Measurements from ENCODE around the gene SLC6A4.
"Not testable (repeated sequence)": the region's sequence is repeated elsewhere in the genome, so short reads cannot be mapped to it uniquely, and the experiment has no call there.

Gene SLC6A4

GRCh38 chr17:30148376-30148775, 87.1 kb downstream of the SLC6A4 start:
- ChIA-PET CTCF (interaction anchor here (0.7 to 1.0 kb wide), 2 partner anchors 18 to 192 kb away, joined by 3 to 4 read pairs; no protein-coding TSS in a partner anchor), POLR2A (no interaction called here)
- no peak for TF ChIP-seq CTCF (IDR thresholded peaks at IDR 0.05; ENCODE audit: control extremely low read depth, extremely low read depth, low read depth, missing control alignments)
- DNase-seq (ENCODE audit: extremely low spot score), result no peak

GRCh38 chr17:30147860-30148259, 87.6 kb downstream of the SLC6A4 start:
- DNase-seq (ENCODE audit: extremely low spot score); POLR2A ChIA-PET: not testable (repeated sequence)
- CTCF ChIA-PET, result interaction anchor here (1.0 to 1.4 kb wide), 2 partner anchors 15 to 17 kb away, joined by 4 to 5 read pairs; no protein-coding TSS in a partner anchor

Measured in GM10248 (cell line).